ENCODE measurements around the gene MXRA8. TPM values are rescaled to one million over a fixed set of nuclear protein-coding genes. Genes with fewer than 3 reads are reported as not detected.
A peak's percentile ranks its signal among the peaks of the same experiment; 100 is the strongest.

The MXRA8 gene
- total RNA-seq, 1 experiment from 2014 or later: 25.3 TPM

GRCh38 chr1:1347026-1347595 lies 11.2 kb downstream of the MXRA8 start:
- intact Hi-C loops (cut with micrococcal nuclease): no loop called here
- Histone ChIP-seq H3F3A (ENCODE audit: low read length, unreplicated experiment) (no peaks in the 10 kb centered on the region), H3K4me1 (ENCODE audit: insufficient read depth, low read length) (peaks cover 51% of the 10 kb centered on the region), H3K79me2 (ENCODE audit: low read length) (peaks cover 74% of the 10 kb centered on the region), H3K27ac (ENCODE audit: low read length) (peak overlapping the region; percentile 97), H3K36me3 (ENCODE audit: low read depth, low read length) (peaks cover 7% of the 10 kb centered on the region; the same call in 1 of the 2 replicates), H3K4me3 (ENCODE audit: low read length) (peak overlapping the region; percentile 91), H3K27me3 (ENCODE audit: low read length) (no peaks in the 10 kb centered on the region), H3K4me2 (ENCODE audit: low read length) (peak overlapping the region; percentile 98), H2AFZ (ENCODE audit: low read length) (no peak overlapping the region), H3K9me2 (replicated peaks; ENCODE audit: low read length) (no peaks in the 10 kb centered on the region), H4K20me1 (ENCODE audit: low read length) (no peaks in the 10 kb centered on the region), H3K9me3 (ENCODE audit: low read length) (no peaks in the 10 kb centered on the region), H3K9ac (ENCODE audit: low read length) (peak overlapping the region; percentile 93)
- BruUV-seq (replicated peaks): TSS peak; percentile 36
- CTCF ChIA-PET: no interaction called here
- DNase-seq: no peak
- POLR2A ChIA-PET (ENCODE audit: unreplicated experiment): interaction anchor here (1.4 kb wide), 1 partner anchor 28 kb away, joined by 4 read pairs; the partner anchor contains the start of gene AURKAIP1
- no peak for ATAC-seq
- TF ChIP-seq CTCF (conservative IDR thresholded peaks at IDR 0.05; ENCODE audit: low read depth, low read length) (no peak), EZH2 (IDR thresholded peaks at IDR 0.05; ENCODE audit: low read length, unreplicated experiment) (no peak), EZH2phosphoT487 (IDR thresholded peaks at IDR 0.05; ENCODE audit: borderline replicate concordance, low read length) (no peak)

- POLR2A ChIA-PET (ENCODE audit: unreplicated experiment): no interaction called here
- Histone ChIP-seq H3K4me2 (ENCODE audit: low read length) (peak overlapping the region; percentile 98), H3K27me3 (ENCODE audit: low read length) (no peaks in the 10 kb centered on the region), H3K9me3 (ENCODE audit: low read length) (no peaks in the 10 kb centered on the region), H3K9me2 (replicated peaks; ENCODE audit: low read length) (no peaks in the 10 kb centered on the region), H2AFZ (ENCODE audit: low read length) (no peak overlapping the region), H3K27ac (ENCODE audit: low read length) (peak overlapping the region; percentile 97), H3K36me3 (ENCODE audit: low read depth, low read length) (peaks cover 14% of the 10 kb centered on the region; the same call in 1 of the 2 replicates), H3F3A (ENCODE audit: low read length, unreplicated experiment) (no peaks in the 10 kb centered on the region), H3K79me2 (ENCODE audit: low read length) (peaks cover 75% of the 10 kb centered on the region), H3K4me1 (ENCODE audit: insufficient read depth, low read length) (peaks cover 47% of the 10 kb centered on the region), H4K20me1 (ENCODE audit: low read length) (no peaks in the 10 kb centered on the region), H3K4me3 (ENCODE audit: low read length) (peak overlapping the region; percentile 91), H3K9ac (ENCODE audit: low read length) (peak overlapping the region; percentile 93)
- DNase-seq: no peak
- intact Hi-C loops (cut with micrococcal nuclease): no loop called here
- no TSS peak for BruUV-seq (replicated peaks)
- no peak for TF ChIP-seq CTCF (conservative IDR thresholded peaks at IDR 0.05; ENCODE audit: low read depth, low read length)
- TF ChIP-seq EZH2phosphoT487 (IDR thresholded peaks at IDR 0.05; ENCODE audit: borderline replicate concordance, low read length): no peak
- TF ChIP-seq EZH2 (IDR thresholded peaks at IDR 0.05; ENCODE audit: low read length, unreplicated experiment): no peak
- CTCF ChIA-PET: no interaction called here
- no peak for ATAC-seq
Measured at GRCh38 chr1:1346501-1346890, 11.9 kb downstream of the MXRA8 start.

DNA sequence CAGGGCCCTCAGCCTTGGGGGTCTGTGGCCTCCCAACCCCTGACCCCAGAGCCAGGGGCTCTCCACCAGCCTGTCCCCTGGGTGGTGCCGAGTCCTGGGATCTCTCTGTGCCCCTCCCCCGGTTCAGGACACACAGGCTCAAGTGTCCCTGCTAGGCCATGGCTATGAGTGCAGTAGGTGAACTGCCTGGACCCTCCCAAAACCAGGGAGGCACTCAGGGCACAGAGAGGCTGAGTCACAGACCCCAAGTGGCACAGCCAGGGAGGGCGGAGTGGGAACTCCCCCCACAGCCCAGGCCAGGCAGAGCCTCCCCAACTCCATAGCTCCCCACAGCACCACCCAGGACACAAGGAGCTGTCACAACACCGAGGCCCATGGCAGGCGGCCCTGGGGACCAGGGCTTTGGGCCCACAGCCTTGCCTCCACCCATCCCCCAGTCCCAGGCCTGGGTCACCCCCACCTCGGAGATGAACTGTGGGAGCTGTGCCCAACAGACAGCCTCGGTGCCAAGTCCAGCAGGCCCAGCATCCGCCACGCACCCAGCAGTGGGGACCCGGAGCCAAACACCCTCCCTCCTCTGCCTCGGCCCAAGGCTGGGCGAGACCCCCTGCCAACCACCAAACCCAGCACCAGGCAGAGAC lies 12.4 kb downstream of the MXRA8 start:
- TF ChIP-seq EZH2 (IDR thresholded peaks at IDR 0.05; ENCODE audit: low read length, unreplicated experiment) (no peak), EZH2phosphoT487 (IDR thresholded peaks at IDR 0.05; ENCODE audit: borderline replicate concordance, low read length) (no peak), CTCF (conservative IDR thresholded peaks at IDR 0.05; ENCODE audit: low read depth, low read length) (no peak)
- Histone ChIP-seq H3F3A (ENCODE audit: low read length, unreplicated experiment) (no peaks in the 10 kb centered on the region), H2AFZ (ENCODE audit: low read length) (no peak overlapping the region), H3K4me1 (ENCODE audit: insufficient read depth, low read length) (peaks cover 45% of the 10 kb centered on the region), H4K20me1 (ENCODE audit: low read length) (no peaks in the 10 kb centered on the region), H3K9me3 (ENCODE audit: low read length) (no peaks in the 10 kb centered on the region), H3K9ac (ENCODE audit: low read length) (peak overlapping the region; percentile 93), H3K27me3 (ENCODE audit: low read length) (no peaks in the 10 kb centered on the region), H3K79me2 (ENCODE audit: low read length) (peaks cover 78% of the 10 kb centered on the region), H3K27ac (ENCODE audit: low read length) (peak overlapping the region; percentile 97), H3K36me3 (ENCODE audit: low read depth, low read length) (peaks cover 18% of the 10 kb centered on the region; the same call in 1 of the 2 replicates), H3K4me2 (ENCODE audit: low read length) (peak overlapping the region; percentile 98), H3K4me3 (ENCODE audit: low read length) (peak overlapping the region; percentile 91), H3K9me2 (replicated peaks; ENCODE audit: low read length) (no peaks in the 10 kb centered on the region)
- POLR2A ChIA-PET (ENCODE audit: unreplicated experiment): no interaction called here
- no TSS peak for BruUV-seq (replicated peaks)
- ATAC-seq (no peak), DNase-seq (no peak)
- CTCF ChIA-PET: no interaction called here
- intact Hi-C loops (cut with micrococcal nuclease): loop anchor here (2.0 kb wide), 3 partner anchors 15 to 29 kb away; partner anchors contain the start of genes AURKAIP1 and TAS1R3

Data from PC-3 (cell line).